K562 (cell line): ENCODE results near the gene LRRC4C. TPM values are rescaled to one million over a fixed set of nuclear protein-coding genes. Genes with fewer than 3 reads are reported as not detected.

ENCODE experiments used
- ATAC-seq: fragments of 200-7000 bp; cut with Tn5 transposase; 3 replicates; pipeline ENCODE4 v1.9.1; 2020; ENCODE audit warnings: moderate library complexity
- BruUV-seq: library from RNA; stranded (reverse); fragments of 400-500 nt; replicated peaks from 2 replicates; lab custom pipeline; 2021; lab: Mats Ljungman, UMichigan
- CTCF ChIA-PET: fragments of 300-600 bp; formaldehyde crosslinking; extraction: SDS; loops from one replicate; lab custom pipeline; 2021; ENCODE audit warnings: low intra/inter-chr PET ratio; lab: Yijun Ruan, JAX
- POLR2A ChIA-PET: fragments of 300-600, 350-650 bp; sonication (Branson Sonifier 250); formaldehyde crosslinking; extraction: SDS; loops from one replicate; lab custom pipeline; 2021; ENCODE audit warnings: antibody characterized with exemption, inconsistent platforms; lab: Yijun Ruan, JAX
- DNase-seq, 4 experiments: peaks; one replicate each; pipeline versions ENCODE4 v3.0.0 to v3.0.0-alpha.2; 2011 to 2018; ENCODE audit warnings: low spot score in 3 of 4, mixed read lengths in 3 of 4; ENCODE audit errors: extremely low read depth in 1 of 4
- FAIRE-seq: peaks from 2 replicates; lab custom pipeline; 2011; peaks lifted over from hg19 to GRCh38; lab: Jason Lieb, UNC
- H2AFZ ChIP-seq: 2 replicates; pipeline ENCODE4 v1.6.0; 2011; ENCODE audit warnings: low read depth, low read length, control low read depth, inconsistent platforms
- H3K27ac ChIP-seq: fragments of 200-600 bp; 3 replicates; pipeline ENCODE4 v1.8.0; 2011; ENCODE audit warnings: low read depth, mild to moderate bottlenecking, control low read depth, inconsistent platforms, low read length, moderate library complexity, mixed read lengths; ENCODE audit errors: extremely low read depth
- H3K27me3 ChIP-seq, 2 experiments: fragments of 300-600 bp in 1 of 2; 2 replicates in 1 of 2; 3 replicates in 1 of 2; pipeline versions ENCODE4 v1.6.0 to v1.8.0; 2011; ENCODE audit warnings: inconsistent platforms in 2 of 2, low read length in 2 of 2, mild to moderate bottlenecking in 1 of 2, mixed read lengths in 1 of 2, moderate library complexity in 1 of 2; ENCODE audit not compliant: control insufficient read depth in 2 of 2, insufficient read depth in 2 of 2
- H3K36me3 ChIP-seq: fragments of 300-600 bp; 3 replicates; pipeline ENCODE4 v1.8.0; 2011; ENCODE audit warnings: mild to moderate bottlenecking, low read length, inconsistent platforms; ENCODE audit not compliant: control insufficient read depth, insufficient read depth
- H3K4me1 ChIP-seq, 2 experiments: fragments of 200-600 bp in 1 of 2; replicated peaks in 1 of 2; 2 replicates in 1 of 2; 3 replicates in 1 of 2; pipeline versions ENCODE4 v1.5.1 to v1.8.0; 2011; ENCODE audit warnings: inconsistent platforms in 2 of 2, low read length in 2 of 2, mild to moderate bottlenecking in 1 of 2, mixed read lengths in 1 of 2, moderate library complexity in 1 of 2; ENCODE audit not compliant: control insufficient read depth in 2 of 2, insufficient read depth in 2 of 2
- H3K4me2 ChIP-seq: 2 replicates; pipeline ENCODE4 v1.6.1; 2011; ENCODE audit warnings: low read length, control low read depth, inconsistent platforms, mixed read lengths; ENCODE audit not compliant: insufficient read depth
- H3K4me3 ChIP-seq: fragments of 200-600 bp; sonication (generic), shearing (Covaris generic); 2 replicates; pipeline ENCODE4 v1.5.1; 2016; ENCODE audit warnings: control low read depth, inconsistent platforms
- H3K79me2 ChIP-seq: fragments of 200-600 bp; 3 replicates; pipeline ENCODE4 v1.8.0; 2011; ENCODE audit warnings: low read length, inconsistent platforms; ENCODE audit not compliant: control insufficient read depth, insufficient read depth
- H3K9ac ChIP-seq, 2 experiments: 2 replicates each; pipeline versions ENCODE4 v1.6.0 to v1.6.1; 2011; ENCODE audit warnings: low read depth in 2 of 2, low read length in 2 of 2, control low read depth in 1 of 2, inconsistent platforms in 1 of 2, mild to moderate bottlenecking in 1 of 2, mixed read lengths in 1 of 2; ENCODE audit not compliant: insufficient read depth in 1 of 2
- H3K9me1 ChIP-seq: one replicate; pipeline ENCODE4 v1.6.0; 2011; ENCODE audit warnings: inconsistent platforms, mild to moderate bottlenecking, low read length, moderate library complexity; ENCODE audit not compliant: control insufficient read depth, insufficient read depth
- H3K9me3 ChIP-seq: replicated peaks from 2 replicates; pipeline ENCODE4 v1.5.1; 2011; ENCODE audit warnings: low read depth, low read length, inconsistent platforms; ENCODE audit not compliant: control insufficient read depth, insufficient read depth
- H4K20me1 ChIP-seq: replicated peaks from 2 replicates; pipeline ENCODE4 v1.6.1; 2011; ENCODE audit warnings: low read length, inconsistent platforms, mixed read lengths; ENCODE audit not compliant: control insufficient read depth, insufficient read depth
- BCL6 ChIP-seq: fragments of 250-450 bp; sonication (Bioruptor Pico); IDR thresholded peaks from 2 replicates; pipeline ENCODE4 v1.4.0; 2020
- CREB1 ChIP-seq, 2 experiments: sonication (generic) in 1 of 2; formaldehyde crosslinking in 1 of 2; IDR thresholded peaks; 2 replicates each; pipeline versions ENCODE4 v1.6.1 to v1.8.0; 2012 to 2022; ENCODE audit warnings: inconsistent platforms in 1 of 2, mild to moderate bottlenecking in 1 of 2, missing genetic modification reagents in 1 of 2, moderate library complexity in 1 of 2
- DACH1 ChIP-seq: fragments of 450-650 bp; IDR thresholded peaks from 2 replicates; pipeline ENCODE4 v1.6.1; 2018; ENCODE audit not compliant: partially characterized antibody
- ELK1 ChIP-seq: sonication (generic); formaldehyde crosslinking; IDR thresholded peaks from 2 replicates; pipeline ENCODE4 v1.8.1; 2022; ENCODE audit warnings: missing genetic modification reagents
- HDAC3 ChIP-seq: fragments of 450-650 bp; IDR thresholded peaks from 2 replicates; pipeline ENCODE4 v1.6.1; 2018; ENCODE audit warnings: borderline replicate concordance, mild to moderate bottlenecking, moderate library complexity; ENCODE audit not compliant: partially characterized antibody
- HNRNPUL1 ChIP-seq: fragments of 200-400 bp; formaldehyde crosslinking; IDR thresholded peaks from 2 replicates; pipeline ENCODE4 v1.6.1; 2017; ENCODE audit warnings: low read length
- IRF9 ChIP-seq: fragments of 450-650 bp; IDR thresholded peaks from 2 replicates; pipeline ENCODE4 v1.6.1; 2016; ENCODE audit warnings: missing biosample characterization, missing genetic modification characterization
- PHB2 ChIP-seq: fragments of 450-650 bp; IDR thresholded peaks from 2 replicates; pipeline ENCODE4 v1.6.1; 2017; ENCODE audit warnings: low read depth
- RBM39 ChIP-seq: fragments of 200-400 bp; formaldehyde crosslinking; optimal IDR thresholded peaks from 2 replicates; pipeline ENCODE3; 2018; ENCODE audit warnings: low read depth, low read length
- STAT5B ChIP-seq: fragments of 250-450 bp; sonication (Bioruptor Pico); IDR thresholded peaks from 2 replicates; pipeline ENCODE4 v1.8.0; 2021; ENCODE audit warnings: mild to moderate bottlenecking, inconsistent platforms
- TAF9B ChIP-seq: fragments of 450-650 bp; IDR thresholded peaks from 2 replicates; pipeline ENCODE4 v1.6.1; 2018; ENCODE audit warnings: mild to moderate bottlenecking; ENCODE audit not compliant: partially characterized antibody
- TRIM24 ChIP-seq, 2 experiments: fragments of 450-650 bp; IDR thresholded peaks; 2 replicates each; pipeline ENCODE4 v1.6.1; 2016
- U2AF2 ChIP-seq: fragments of 200-400 bp; formaldehyde crosslinking; optimal IDR thresholded peaks from 2 replicates; pipeline ENCODE3; 2017; ENCODE audit warnings: low read depth, mild to moderate bottlenecking, low read length
- ZBTB1 ChIP-seq: sonication (generic); formaldehyde crosslinking; IDR thresholded peaks from 2 replicates; pipeline ENCODE4 v1.8.1; 2023; ENCODE audit warnings: missing genetic modification reagents, low read depth, mild to moderate bottlenecking, borderline replicate concordance
- ZBTB8A ChIP-seq: fragments of 450-650 bp; IDR thresholded peaks from 2 replicates; pipeline ENCODE4 v1.6.1; 2018; ENCODE audit warnings: mild to moderate bottlenecking, moderate library complexity; ENCODE audit not compliant: partially characterized antibody
- ZFP36 ChIP-seq: fragments of 150-350 bp; IDR thresholded peaks from 2 replicates; pipeline ENCODE4 v1.6.1; 2018; ENCODE audit warnings: low read length, low read depth; ENCODE audit not compliant: partially characterized antibody
- ZKSCAN1 ChIP-seq: fragments of 150-350 bp; IDR thresholded peaks from 2 replicates; pipeline ENCODE4 v1.6.1; 2016; ENCODE audit warnings: low read depth, low read length
- ZNF274 ChIP-seq: IDR thresholded peaks from 2 replicates; pipeline ENCODE4 v1.6.1; 2011; ENCODE audit warnings: low read depth, mild to moderate bottlenecking, low read length, moderate library complexity, borderline replicate concordance
- ZNF347 ChIP-seq: fragments of 450-650 bp; formaldehyde crosslinking; IDR thresholded peaks from 2 replicates; pipeline ENCODE4 v1.4.0; 2020; ENCODE audit warnings: low read depth, mild to moderate bottlenecking, moderate library complexity
- WGBS: fragments of 100-300 bp; shearing (Covaris generic); methylation state at CpG from one replicate; pipeline ENCODE4 v1.1.6; 2016; ENCODE audit warnings: low coverage, mixed read lengths; ENCODE audit not compliant: insufficient coverage; ENCODE audit errors: missing lambda C conversion rate; 5-methylcytosine and 5-hydroxymethylcytosine counted together
- in situ Hi-C: fragments of 300-500 bp; cut with MboI; formaldehyde crosslinking; loops from 4 replicates; pipeline ENCODE4 v1.15.0; 2018; ENCODE audit warnings: inconsistent platforms, mixed read lengths
- intact Hi-C: fragments of 100-400 bp; cut with micrococcal nuclease; formaldehyde crosslinking; loops from 2 replicates; pipeline ENCODE4 v1.14.2; 2022
- polyA plus RNA-seq, 8 experiments: library from polyadenylated mRNA; depleted of rRNA in 4 of 8; stranded (reverse) in 5 of 8; unstranded in 3 of 8; fragments of >200 nt; fragmentation: Nextera tagmentation in 2 of 8; fragmentation: Illumina TruSeq in 1 of 8; extraction: Ambion mirVana in 2 of 8; extraction: Trizol in 1 of 8; gene quantifications; 2 replicates each; pipeline versions ENCODE4 v1.2.1 to v1.2.3, GENCODE V29; 2011 to 2014; ENCODE audit warnings: inconsistent platforms in 1 of 8, missing spikeins in 1 of 8
- total RNA-seq, 7 experiments: library from RNA; depleted of rRNA in 6 of 7; stranded (reverse); fragments of >200 nt in 6 of 7; fragmentation: Illumina TruSeq in 2 of 7; extraction: Trizol in 2 of 7; gene quantifications; 2 replicates each; pipeline versions ENCODE4 v1.2.1 to v1.2.3, GENCODE V29; 2011 to 2021; ENCODE audit warnings: low replicate concordance in 1 of 7

The LRRC4C gene
- total and polyA plus RNA-seq, 9 of the 15 experiments (the other 6 are each of a cell fraction or from before 2014, with no cell fraction given), result not detected

- in situ Hi-C loops, result no loop called here
- 8% methylated on average over 1 of the region's 1 CpG for WGBS
These were observed 223.8 kb downstream of the LRRC4C start for GRCh38 chr11:41235668-41236067.

More at GRCh38 chr11:41235668-41236067, 223.8 kb downstream of the LRRC4C start:
- H3K4me2 ChIP-seq, result no peak overlapping the region
- CTCF ChIA-PET, result no interaction called here
- H3K36me3 ChIP-seq, result no peaks in the 10 kb centered on the region
- H3K4me1 ChIP-seq, result no peaks in the 10 kb centered on the region
- no peak overlapping the region for H3K4me3 ChIP-seq
- no peak for ATAC-seq
- no TSS peak for BruUV-seq
- no peak for DNase-seq
- TF ChIP-seq ZBTB1 (CRISPR knock-in tag) (no peak), ELK1 (no peak), DACH1 (no peak), PHB2 (no peak), RBM39 (no peak), HNRNPUL1 (no peak), ZKSCAN1 (no peak), U2AF2 (no peak), CREB1 (IDR thresholded peaks at IDR 0.05) (no peak), CREB1 (CRISPR knock-in tag; IDR thresholded peaks at IDR 0.05) (no peak), ZNF347 (CRISPR knock-in tag) (no peak), ZBTB8A (no peak), IRF9 (tag) (no peak), ZFP36 (no peak), TAF9B (no peak), ZNF274 (no peak), BCL6 (CRISPR knock-in tag) (no peak), HDAC3 (no peak), TRIM24 (IDR thresholded peaks at IDR 0.05) (no peak), STAT5B (no peak)
- TF ChIP-seq, all 486 proteins: peak for 0
- no peak overlapping the region for H2AFZ ChIP-seq
- no peaks in the 10 kb centered on the region for H3K79me2 ChIP-seq
- no peak overlapping the region for H3K9ac ChIP-seq
- intact Hi-C loops, result no loop called here
- no peaks in the 10 kb centered on the region for H4K20me1 ChIP-seq
- H3K9me3 ChIP-seq, result no peaks in the 10 kb centered on the region
- H3K9me1 ChIP-seq, result no peaks in the 10 kb centered on the region
- no peak overlapping the region for H3K27ac ChIP-seq
- H3K27me3 ChIP-seq, result no peaks in the 10 kb centered on the region
- FAIRE-seq, result no peak
- POLR2A ChIA-PET, result no interaction called here
